IPS DF 6.9 (cell line): ENCODE data around the gene IDH2.
"Not testable (repeated sequence)": the region's sequence is repeated elsewhere in the genome, so short reads cannot be mapped to it uniquely, and the experiment has no call there.

Experiments
- DNase-seq: peaks from one replicate; pipeline ENCODE4 v3.0.0-alpha.2; 2013; ENCODE audit warnings: low read depth, low spot score
- H3K27ac ChIP-seq: one replicate; pipeline ENCODE4 v1.5.1; 2013; ENCODE audit warnings: low read length, control low read depth
- H3K27me3 ChIP-seq: 2 replicates; pipeline ENCODE4 v1.6.1; 2013; ENCODE audit warnings: mild to moderate bottlenecking, low read length; ENCODE audit not compliant: control insufficient read depth, insufficient read depth
- H3K36me3 ChIP-seq: 2 replicates; pipeline ENCODE4 v1.6.1; 2013; ENCODE audit warnings: low read length; ENCODE audit not compliant: control insufficient read depth, insufficient read depth
- H3K4me1 ChIP-seq: 2 replicates; pipeline ENCODE4 v1.6.1; 2013; ENCODE audit warnings: low read length; ENCODE audit not compliant: control insufficient read depth, insufficient read depth
- H3K4me3 ChIP-seq: 2 replicates; pipeline ENCODE4 v1.5.1; 2013; ENCODE audit warnings: mild to moderate bottlenecking, low read length
- H3K9me3 ChIP-seq: 2 replicates; pipeline ENCODE4 v1.6.1; 2013; ENCODE audit warnings: low read length, inconsistent platforms; ENCODE audit not compliant: control insufficient read depth, insufficient read depth
- WGBS: extraction: QIAGEN DNeasy Blood & Tissue Kit; methylation state at CpG from one replicate; pipeline ENCODE4 v1.1.7; 2013; ENCODE audit warnings: mixed read lengths, missing lambda C conversion rate; ENCODE audit not compliant: insufficient read length, insufficient coverage; 5-methylcytosine and 5-hydroxymethylcytosine counted together

The IDH2 gene

GRCh38 chr15:90101969-90102890 is at the start of gene IDH2:
IDH2 (minus strand) TSS chr15:90102468; CDS start chr15:90102390, 78 bp downstream.
- WGBS: no CpG with 5 or more reads among the region's 104 CpGs
- H3K4me1 ChIP-seq: peaks cover 7% of the 10 kb centered on the region; the same call in 1 of the 2 replicates

GRCh38 chr15:90150551-90150950 is 48.3 kb upstream of the IDH2 start:
- H3K9me3 ChIP-seq, H3K4me3 ChIP-seq, H3K36me3 ChIP-seq, H3K27me3 ChIP-seq, H3K4me1 ChIP-seq, H3K27ac ChIP-seq, DNase-seq: not testable (repeated sequence)
- no CpG with 5 or more reads among the region's 10 CpGs for WGBS

More at GRCh38 chr15:90101969-90102890, at the start of gene IDH2:
- no peaks in the 10 kb centered on the region for H3K36me3 ChIP-seq
- H3K9me3 ChIP-seq: no peaks in the 10 kb centered on the region
- H3K4me3 ChIP-seq: peak within 1 kb of the TSS; percentile 95
- no peak for DNase-seq
- no peak within 1 kb of the TSS for H3K27ac ChIP-seq
- no peaks in the 10 kb centered on the region for H3K27me3 ChIP-seq

DNA sequence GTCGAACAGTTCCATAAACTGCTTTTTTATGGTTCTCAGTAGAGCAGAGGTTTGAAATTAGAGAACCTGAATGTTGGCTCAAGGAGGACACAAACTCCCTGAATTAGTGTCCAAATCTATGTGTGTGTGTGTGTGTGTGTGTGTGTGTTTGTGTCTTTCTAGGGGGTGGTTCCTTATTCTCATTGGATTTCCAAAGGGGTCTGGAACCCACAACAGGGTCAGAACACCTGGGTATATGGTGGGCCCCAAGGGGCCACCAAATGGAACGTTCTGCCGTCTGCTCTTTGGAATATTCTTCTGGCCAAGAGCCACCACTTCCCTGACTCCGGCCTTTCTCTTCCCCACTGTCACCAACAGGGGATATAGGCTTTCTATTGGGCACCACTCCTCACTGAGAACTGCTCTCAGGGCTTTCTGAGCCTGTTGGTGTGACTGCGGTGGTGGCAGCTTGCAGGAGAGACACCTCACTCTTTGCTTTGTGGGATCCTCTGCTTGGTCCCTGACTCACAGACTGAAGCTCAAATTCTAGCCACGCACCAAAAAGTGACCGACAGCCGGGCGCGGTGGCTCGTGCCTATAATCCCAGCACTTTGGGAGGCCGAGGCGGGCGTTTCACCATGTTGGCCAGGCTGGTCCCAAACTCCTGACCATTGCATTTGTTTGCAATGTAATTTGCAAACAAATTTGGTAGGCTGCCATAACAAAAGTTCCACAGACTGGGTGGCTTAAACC is 47.5 kb upstream of the IDH2 start:
- no CpG with 5 or more reads among the region's 14 CpGs for WGBS
- H3K27me3 ChIP-seq: no peaks in the 10 kb centered on the region
- no peak for DNase-seq
- H3K36me3 ChIP-seq: no peaks in the 10 kb centered on the region
- no peaks in the 10 kb centered on the region for H3K4me1 ChIP-seq
- no peaks in the 10 kb centered on the region for H3K9me3 ChIP-seq
- no peak overlapping the region for H3K27ac ChIP-seq
- no peak overlapping the region for H3K4me3 ChIP-seq

GRCh38 chr15:90146198-90146761 is 44.0 kb upstream of the IDH2 start:
- not testable (repeated sequence) for H3K4me3 ChIP-seq, DNase-seq, H3K27ac ChIP-seq, H3K27me3 ChIP-seq, H3K4me1 ChIP-seq, H3K36me3 ChIP-seq, H3K9me3 ChIP-seq
- WGBS: no CpG with 5 or more reads among the region's 7 CpGs

- DNase-seq: no peak
- Histone ChIP-seq H3K9me3 (no peaks in the 10 kb centered on the region), H3K4me3 (no peak overlapping the region), H3K36me3 (no peaks in the 10 kb centered on the region), H3K27ac (no peak overlapping the region), H3K27me3 (no peaks in the 10 kb centered on the region), H3K4me1 (no peaks in the 10 kb centered on the region; the same call in 1 of the 2 replicates)
- WGBS: no CpG with 5 or more reads among the region's 4 CpGs
Observed at GRCh38 chr15:90145761-90146160, 43.5 kb upstream of the IDH2 start.

- WGBS: no CpG with 5 or more reads among the region's 9 CpGs
- DNase-seq: no peak
- no peak overlapping the region for H3K4me3 ChIP-seq
- no peaks in the 10 kb centered on the region for H3K36me3 ChIP-seq
- H3K27me3 ChIP-seq: no peaks in the 10 kb centered on the region
- H3K4me1 ChIP-seq: no peaks in the 10 kb centered on the region; the same call in 1 of the 2 replicates
- no peak overlapping the region for H3K27ac ChIP-seq
- H3K9me3 ChIP-seq: no peaks in the 10 kb centered on the region
Observed at GRCh38 chr15:90145259-90145658, 43.0 kb upstream of the IDH2 start.

- DNase-seq: peak; percentile 80
- no peaks in the 10 kb centered on the region for H3K9me3 ChIP-seq
- H3K27me3 ChIP-seq: no peaks in the 10 kb centered on the region
- WGBS: no CpG with 5 or more reads among the region's 12 CpGs
- no peaks in the 10 kb centered on the region for H3K36me3 ChIP-seq
- H3K4me1 ChIP-seq: no peaks in the 10 kb centered on the region; the same call in 1 of the 2 replicates
- H3K4me3 ChIP-seq: no peak overlapping the region
- H3K27ac ChIP-seq: no peak overlapping the region
Observed at GRCh38 chr15:90143166-90143655, 40.9 kb upstream of the IDH2 start.

- H3K27me3 ChIP-seq: no peaks in the 10 kb centered on the region
- H3K9me3 ChIP-seq: no peaks in the 10 kb centered on the region
- no peak for DNase-seq
- H3K27ac ChIP-seq: no peak overlapping the region
- no peak overlapping the region for H3K4me3 ChIP-seq
- WGBS: no CpG with 5 or more reads among the region's 21 CpGs
- H3K36me3 ChIP-seq: no peaks in the 10 kb centered on the region
- H3K4me1 ChIP-seq: no peaks in the 10 kb centered on the region; the same call in 1 of the 2 replicates
Observed at GRCh38 chr15:90142216-90143165, 40.2 kb upstream of the IDH2 start.

DNA sequence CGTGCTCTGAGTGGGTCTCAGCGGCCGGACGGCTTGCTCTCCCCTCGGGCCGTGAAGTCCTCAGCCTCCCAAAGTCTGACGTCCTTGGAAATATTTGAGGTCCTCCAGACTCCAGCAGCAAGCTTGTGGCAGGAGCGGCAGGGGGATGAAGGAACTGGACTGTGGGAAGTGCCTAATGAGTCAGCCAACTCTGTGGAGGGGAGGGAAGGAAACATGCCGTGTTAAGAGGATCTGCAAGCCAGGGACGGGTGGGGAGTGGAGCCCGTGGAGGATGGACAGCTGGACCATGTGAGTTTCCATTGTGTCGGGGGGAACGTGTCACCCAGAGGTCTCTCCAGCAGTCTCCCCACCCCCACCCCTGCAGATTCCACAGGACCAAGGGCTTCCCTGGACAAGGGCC is 39.4 kb upstream of the IDH2 start:
- Histone ChIP-seq H3K4me1 (no peaks in the 10 kb centered on the region; the same call in 1 of the 2 replicates), H3K27me3 (no peaks in the 10 kb centered on the region), H3K4me3 (no peak overlapping the region), H3K36me3 (no peaks in the 10 kb centered on the region), H3K27ac (no peak overlapping the region), H3K9me3 (no peaks in the 10 kb centered on the region)
- no peak for DNase-seq
- no CpG with 5 or more reads among the region's 13 CpGs for WGBS
